Measurements from ENCODE around the gene ADAMTS14.

- TF ChIP-seq CTCF (IDR thresholded peaks at IDR 0.05), result no peak
- TF ChIP-seq POLR2A (IDR thresholded peaks at IDR 0.05), result no peak
These were observed 18.3 kb downstream of the ADAMTS14 start for GRCh38 chr10:70690589-70690988.

Data from body of pancreas (tissue), 4 donors.